Natural killer cell (primary cell): ENCODE results near the gene HERC6. TPM values are rescaled to one million over a fixed set of nuclear protein-coding genes. Genes with fewer than 3 reads are reported as not detected.
"Not testable (repeated sequence)": the region's sequence is repeated elsewhere in the genome, so short reads cannot be mapped to it uniquely, and the experiment has no call there.

Source experiments
- ATAC-seq, 3 donors: fragments of 150-1000 bp in 2 of 3; fragments of 200-7000 bp in 1 of 3; cut with Tn5 transposase; 1 replicate in 1 of 3; 2 replicates in 2 of 3; pipeline ENCODE4 v1.10.0; 2021; ENCODE audit warnings: mild to moderate bottlenecking in 2 of 3, moderate library complexity in 2 of 3
- DNase-seq, 2 donors: peaks; one replicate each; pipeline versions ENCODE4 v3.0.0 to v3.0.0-alpha.2; 2013 to 2021; ENCODE audit warnings: mixed read lengths in 1 of 2
- H3K27ac ChIP-seq: one replicate; pipeline ENCODE4 v1.5.1; 2013; ENCODE audit warnings: mild to moderate bottlenecking, low read length
- H3K27me3 ChIP-seq: one replicate; pipeline ENCODE4 v1.6.1; 2013; ENCODE audit warnings: low read length; ENCODE audit not compliant: control insufficient read depth, insufficient read depth
- H3K36me3 ChIP-seq: one replicate; pipeline ENCODE4 v1.6.1; 2013; ENCODE audit warnings: low read length; ENCODE audit not compliant: control insufficient read depth, insufficient read depth
- H3K4me1 ChIP-seq: one replicate; pipeline ENCODE4 v1.6.1; 2013; ENCODE audit warnings: low read length; ENCODE audit not compliant: control insufficient read depth, insufficient read depth
- H3K4me3 ChIP-seq: one replicate; pipeline ENCODE4 v1.5.1; 2013; ENCODE audit warnings: low read length
- H3K9me3 ChIP-seq: one replicate; pipeline ENCODE4 v1.6.1; 2013; ENCODE audit warnings: low read length; ENCODE audit not compliant: control insufficient read depth, insufficient read depth
- H3K27ac Mint-ChIP-seq, 2 donors: one replicate each; pipeline ENCODE4 v1.8.0; 2022; ENCODE audit warnings: mild to moderate bottlenecking in 2 of 2, mixed read lengths in 2 of 2, moderate library complexity in 1 of 2
- H3K27me3 Mint-ChIP-seq, 2 donors: one replicate each; pipeline ENCODE4 v1.8.0; 2022; ENCODE audit warnings: low read depth in 2 of 2, mixed read lengths in 2 of 2
- H3K36me3 Mint-ChIP-seq: one replicate; pipeline ENCODE4 v1.8.0; 2022; ENCODE audit warnings: mixed read lengths
- H3K4me1 Mint-ChIP-seq, 2 donors: one replicate each; pipeline ENCODE4 v1.8.0; 2022; ENCODE audit warnings: mixed read lengths in 2 of 2
- H3K4me3 Mint-ChIP-seq: one replicate; pipeline ENCODE4 v1.8.0; 2022; ENCODE audit warnings: mild to moderate bottlenecking, moderate library complexity, mixed read lengths
- H3K9me3 Mint-ChIP-seq, 2 donors: one replicate each; pipeline ENCODE4 v1.8.0; 2022; ENCODE audit warnings: mixed read lengths in 2 of 2
- WGBS: methylation state at CpG from one replicate; pipeline ENCODE4 v1.1.7; 2013; ENCODE audit warnings: missing lambda C conversion rate; ENCODE audit not compliant: insufficient coverage; 5-methylcytosine and 5-hydroxymethylcytosine counted together
- intact Hi-C: fragments of 100-400 bp; cut with micrococcal nuclease; formaldehyde crosslinking; loops from one replicate; pipeline ENCODE4 v1.14.2; 2022
- total RNA-seq, 4 donors: library from RNA; stranded (reverse); fragments of 120-200 nt in 1 of 4; gene quantifications; one replicate each; pipeline versions ENCODE4 v1.2.3 to v1.2.4, GENCODE V29; 2013 to 2022
- TF ChIP-seq, protein P1 (sequence below): fragments of 200-600 bp; IDR thresholded peaks from one replicate; pipeline ENCODE4 v1.8.0; 2022; ENCODE audit warnings: antibody characterized with exemption

Gene HERC6
- total RNA-seq, 3 donors from 2014 or later (not counting 1 experiment from before 2014, with no cell fraction given): 8.3 to 18.0 (median 17.5) TPM

DNA sequence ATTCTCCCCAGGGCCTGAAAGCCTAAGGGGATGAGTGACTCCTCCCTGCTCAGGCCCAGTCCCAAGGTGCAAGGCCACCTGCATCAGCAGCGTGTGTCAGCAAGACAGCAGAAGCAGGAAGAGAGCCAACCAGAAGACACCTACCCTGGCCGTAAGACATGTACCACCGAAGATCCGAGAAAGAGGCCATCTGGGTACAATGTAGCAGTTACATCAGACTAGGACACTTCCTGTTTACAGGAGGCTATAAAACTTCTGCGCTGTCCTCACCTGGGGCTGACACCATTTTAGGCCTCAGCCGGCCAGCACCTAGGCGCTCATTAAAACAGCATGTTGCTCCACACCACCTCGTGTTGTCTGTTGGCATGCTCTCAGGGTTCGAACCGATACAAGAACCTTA, 19.1 kb upstream of the HERC6 start:
- H3K4me3 ChIP-seq: no peak overlapping the region
- intact Hi-C loops: no loop called here
- H3K4me1 Mint-ChIP-seq: no peaks in the 10 kb centered on the region
- H3K36me3 ChIP-seq: no peaks in the 10 kb centered on the region
- H3K36me3 Mint-ChIP-seq: peaks cover 8% of the 10 kb centered on the region
- H3K27me3 ChIP-seq: no peaks in the 10 kb centered on the region
- DNase-seq: no peak
- no peaks in the 10 kb centered on the region for H3K4me1 ChIP-seq
- peaks cover 6 to 9% of the 10 kb centered on the region in 2 donors for H3K27me3 Mint-ChIP-seq
- H3K4me3 Mint-ChIP-seq: no peak overlapping the region
- H3K27ac Mint-ChIP-seq: no peak overlapping the region
- H3K27ac ChIP-seq: no peak overlapping the region
- peaks cover 0 to 8% of the 10 kb centered on the region in 2 donors for H3K9me3 Mint-ChIP-seq
- peaks cover 4% of the 10 kb centered on the region for H3K9me3 ChIP-seq
- no peak for ATAC-seq
- WGBS: 97% methylated on average over 10 of the region's 10 CpGs
- TF ChIP-seq, protein P1, sequence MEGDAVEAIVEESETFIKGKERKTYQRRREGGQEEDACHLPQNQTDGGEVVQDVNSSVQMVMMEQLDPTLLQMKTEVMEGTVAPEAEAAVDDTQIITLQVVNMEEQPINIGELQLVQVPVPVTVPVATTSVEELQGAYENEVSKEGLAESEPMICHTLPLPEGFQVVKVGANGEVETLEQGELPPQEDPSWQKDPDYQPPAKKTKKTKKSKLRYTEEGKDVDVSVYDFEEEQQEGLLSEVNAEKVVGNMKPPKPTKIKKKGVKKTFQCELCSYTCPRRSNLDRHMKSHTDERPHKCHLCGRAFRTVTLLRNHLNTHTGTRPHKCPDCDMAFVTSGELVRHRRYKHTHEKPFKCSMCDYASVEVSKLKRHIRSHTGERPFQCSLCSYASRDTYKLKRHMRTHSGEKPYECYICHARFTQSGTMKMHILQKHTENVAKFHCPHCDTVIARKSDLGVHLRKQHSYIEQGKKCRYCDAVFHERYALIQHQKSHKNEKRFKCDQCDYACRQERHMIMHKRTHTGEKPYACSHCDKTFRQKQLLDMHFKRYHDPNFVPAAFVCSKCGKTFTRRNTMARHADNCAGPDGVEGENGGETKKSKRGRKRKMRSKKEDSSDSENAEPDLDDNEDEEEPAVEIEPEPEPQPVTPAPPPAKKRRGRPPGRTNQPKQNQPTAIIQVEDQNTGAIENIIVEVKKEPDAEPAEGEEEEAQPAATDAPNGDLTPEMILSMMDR: no peak

DNA sequence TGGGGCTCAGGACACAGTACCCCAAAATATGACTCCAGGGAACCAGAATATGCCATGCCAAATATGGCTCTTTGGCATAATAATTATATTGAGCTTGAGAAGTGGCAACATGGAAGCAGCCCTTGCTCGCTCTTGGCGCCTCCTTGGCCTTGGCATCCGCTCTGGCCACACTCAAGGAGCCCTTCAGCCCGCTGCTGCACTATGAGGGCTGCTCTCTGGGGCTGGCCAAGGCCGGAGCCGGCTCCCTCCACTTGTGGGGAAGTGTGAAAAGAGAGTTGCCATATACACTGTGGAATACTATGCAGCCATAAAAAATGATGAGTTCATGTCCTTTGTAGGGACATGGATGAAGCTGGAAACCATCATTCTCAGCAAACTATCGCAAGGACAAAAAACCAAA, 18.4 kb upstream of the HERC6 start:
- ATAC-seq (no peak), DNase-seq (no peak)
- Mint-ChIP-seq H3K27ac (no peak overlapping the region), H3K9me3 (peaks cover 0 to 8% of the 10 kb centered on the region in 2 donors), H3K36me3 (peaks cover 8% of the 10 kb centered on the region), H3K4me1 (no peaks in the 10 kb centered on the region), H3K4me3 (no peak overlapping the region), H3K27me3 (peaks cover 6 to 9% of the 10 kb centered on the region in 2 donors)
- peaks cover 4% of the 10 kb centered on the region for H3K9me3 ChIP-seq
- TF ChIP-seq, protein P1: no peak
- H3K36me3 ChIP-seq: no peaks in the 10 kb centered on the region
- H3K4me3 ChIP-seq: no peak overlapping the region
- no peaks in the 10 kb centered on the region for H3K27me3 ChIP-seq
- WGBS: 90% methylated on average over 6 of the region's 7 CpGs
- no peaks in the 10 kb centered on the region for H3K4me1 ChIP-seq
- intact Hi-C loops: no loop called here
- H3K27ac ChIP-seq: no peak overlapping the region

DNA sequence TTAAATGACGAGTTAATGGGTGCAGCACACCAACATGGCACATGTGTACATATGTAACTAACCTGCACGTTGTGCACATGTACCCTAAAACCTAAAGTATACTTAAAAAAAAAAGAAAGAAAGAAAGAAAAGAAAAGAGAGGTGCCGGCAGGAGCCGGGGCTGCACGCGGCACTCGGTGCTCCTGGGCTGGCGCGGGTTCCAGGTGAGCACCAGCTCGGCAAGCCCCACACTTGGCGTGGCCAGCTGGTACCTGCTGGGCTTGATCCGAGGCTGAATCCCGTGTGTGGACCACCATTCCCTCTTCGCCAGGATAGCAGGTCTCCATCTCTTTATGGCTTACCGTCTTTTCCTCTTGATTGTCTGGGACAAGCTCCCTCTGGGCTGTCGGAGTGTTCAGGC, 17.9 kb upstream of the HERC6 start:
- WGBS: 99% methylated on average over 15 of the region's 16 CpGs
- no peak overlapping the region for H3K4me3 Mint-ChIP-seq
- peaks cover 6 to 9% of the 10 kb centered on the region in 2 donors for H3K27me3 Mint-ChIP-seq
- Histone ChIP-seq H3K9me3 (peaks cover 4% of the 10 kb centered on the region), H3K4me3 (no peak overlapping the region), H3K27me3 (no peaks in the 10 kb centered on the region), H3K27ac (no peak overlapping the region), H3K4me1 (no peaks in the 10 kb centered on the region), H3K36me3 (no peaks in the 10 kb centered on the region)
- H3K27ac Mint-ChIP-seq: no peak overlapping the region
- intact Hi-C loops: no loop called here
- peaks cover 0 to 8% of the 10 kb centered on the region in 2 donors for H3K9me3 Mint-ChIP-seq
- TF ChIP-seq, protein P1: no peak
- H3K4me1 Mint-ChIP-seq: no peaks in the 10 kb centered on the region
- no peak for ATAC-seq
- H3K36me3 Mint-ChIP-seq: peaks cover 8% of the 10 kb centered on the region
- DNase-seq: no peak

DNA sequence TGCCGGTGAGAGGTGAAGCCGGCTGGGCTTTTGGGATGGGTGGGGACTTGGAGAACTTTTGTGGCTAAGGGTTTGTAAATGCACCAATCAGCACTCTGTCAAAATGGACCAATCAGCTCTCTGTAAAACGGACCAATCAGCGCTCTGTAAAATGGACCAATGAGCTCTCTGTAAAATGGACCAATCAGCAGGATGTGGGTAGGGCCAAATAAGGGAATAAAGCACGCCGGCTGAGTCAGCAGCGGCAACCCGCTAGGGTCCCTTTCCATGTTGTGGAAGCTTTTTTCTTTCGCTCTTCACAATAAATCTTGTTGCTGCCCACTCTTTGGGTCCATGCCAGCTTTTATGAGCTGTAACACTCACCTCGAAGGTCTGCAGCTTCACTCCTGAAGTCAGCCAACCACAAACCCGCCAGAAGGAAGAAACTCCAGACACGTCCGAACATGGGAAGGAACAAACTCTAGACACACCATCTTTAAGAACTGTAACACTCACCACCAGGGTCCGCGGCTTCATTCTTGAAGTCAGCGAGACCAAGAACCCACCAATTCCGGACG, 17.4 kb upstream of the HERC6 start:
- H3K9me3 Mint-ChIP-seq, H3K36me3 ChIP-seq, H3K4me1 Mint-ChIP-seq, H3K4me3 ChIP-seq, H3K27me3 Mint-ChIP-seq, H3K27ac ChIP-seq, H3K4me3 Mint-ChIP-seq, ATAC-seq, H3K9me3 ChIP-seq, H3K4me1 ChIP-seq, H3K27me3 ChIP-seq, H3K36me3 Mint-ChIP-seq, H3K27ac Mint-ChIP-seq, intact Hi-C loops, DNase-seq: not testable (repeated sequence)
- WGBS: 87% methylated on average over 18 of the region's 18 CpGs
